NK-92 (cell line): Measurements from ENCODE around the gene TFR2.

Source experiments
- DNase-seq: peaks from one replicate; lab custom pipeline; 2025; ENCODE audit not compliant: unreplicated experiment; lab: John Stamatoyannopoulos, UW

TFR2 gene

DNA sequence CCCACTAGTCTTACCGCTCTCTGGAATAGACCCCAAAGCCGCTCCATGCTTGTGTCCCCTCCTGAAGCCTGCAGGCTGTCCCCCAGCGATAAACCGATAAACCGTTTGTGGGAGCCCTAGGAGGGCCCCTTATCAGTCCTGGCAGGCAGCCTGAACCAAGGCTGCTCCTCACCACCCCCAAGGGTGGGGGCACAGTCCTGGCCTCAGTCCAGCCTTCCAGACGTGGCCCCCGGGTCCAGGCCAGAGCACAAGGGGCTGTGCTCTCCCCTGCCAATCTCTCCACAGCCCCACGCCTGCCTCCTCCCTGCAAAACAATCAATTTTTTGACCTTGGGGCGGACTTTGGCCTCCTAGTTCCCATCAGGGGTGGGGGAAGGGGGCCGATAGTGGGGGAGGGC, at the start of gene TFR2:
Gene TFR2, minus strand, starts transcription at position 90 of the 397 bp plus-strand sequence. Its CDS starts 43 bp downstream, at position 47.
- no peak for DNase-seq

DNA sequence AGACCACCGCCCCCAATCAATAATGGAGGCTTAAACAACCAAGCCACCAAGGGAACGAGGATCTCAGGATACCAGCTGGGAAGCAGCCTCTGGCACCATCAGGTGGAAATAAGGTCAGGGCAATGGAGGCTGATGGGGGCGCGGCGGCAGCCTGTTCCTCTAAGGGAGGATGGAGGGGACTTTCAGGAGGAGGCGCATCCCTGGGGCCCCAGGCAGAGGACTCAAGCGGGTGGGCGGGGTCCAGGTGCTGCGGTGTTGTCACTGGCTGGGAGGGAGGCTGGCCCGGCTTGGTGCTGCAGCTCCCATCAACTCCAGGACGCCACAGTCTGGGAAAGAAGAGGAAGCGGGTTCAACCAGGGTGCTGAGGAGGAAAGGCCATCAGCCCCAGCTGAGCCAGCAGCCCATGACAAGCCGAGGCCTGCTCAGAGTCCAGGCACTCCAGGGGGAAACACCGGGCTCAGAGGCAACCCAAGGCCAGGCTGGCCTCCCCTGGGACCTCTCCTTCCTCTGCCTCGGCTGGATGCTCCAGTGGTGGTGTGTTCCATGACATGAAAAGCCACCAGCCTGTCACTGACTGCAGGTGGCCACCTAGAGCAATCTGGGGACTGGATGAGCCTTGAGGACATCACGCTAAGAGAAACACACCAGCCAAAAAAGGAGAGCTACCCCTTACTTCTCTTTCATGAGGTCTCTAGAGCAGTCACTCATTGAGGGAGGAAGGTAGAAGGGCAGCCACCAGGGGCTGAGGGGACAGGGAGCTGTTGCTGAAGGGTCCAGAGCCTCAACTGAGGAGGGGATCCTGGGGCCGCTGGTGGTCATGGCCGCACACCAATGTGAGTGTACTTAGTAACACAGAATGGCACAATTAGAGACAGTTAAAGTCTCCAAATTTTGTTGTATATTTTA, 48.1 kb upstream of the TFR2 start:
- no peak for DNase-seq

DNA sequence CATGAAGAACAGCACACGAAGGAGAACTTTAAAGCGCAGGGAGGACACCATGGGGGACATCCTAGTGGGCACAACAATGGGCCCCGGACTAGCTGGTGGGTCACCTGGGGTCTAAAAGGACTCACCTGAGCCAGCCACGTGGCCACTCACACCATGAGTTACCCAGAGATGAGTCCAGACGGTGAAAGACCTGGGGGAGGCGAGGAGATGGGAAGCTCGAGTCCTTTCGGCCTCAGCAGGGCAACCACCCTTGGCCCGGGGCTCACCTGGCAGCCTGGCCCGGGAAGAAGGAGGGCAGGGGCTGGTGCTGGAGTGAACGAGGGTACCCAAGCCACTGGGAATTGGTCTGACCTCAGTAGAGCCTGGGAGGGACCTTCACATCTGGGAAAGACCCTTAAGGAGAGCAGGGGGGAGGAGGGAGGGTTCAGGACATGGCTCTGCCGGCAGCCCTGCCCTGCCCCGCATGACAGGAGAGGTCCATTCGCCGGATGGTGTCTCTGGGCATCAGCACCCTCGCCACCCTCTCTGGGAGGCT, 47.0 kb upstream of the TFR2 start:
- DNase-seq, result no peak

DNA sequence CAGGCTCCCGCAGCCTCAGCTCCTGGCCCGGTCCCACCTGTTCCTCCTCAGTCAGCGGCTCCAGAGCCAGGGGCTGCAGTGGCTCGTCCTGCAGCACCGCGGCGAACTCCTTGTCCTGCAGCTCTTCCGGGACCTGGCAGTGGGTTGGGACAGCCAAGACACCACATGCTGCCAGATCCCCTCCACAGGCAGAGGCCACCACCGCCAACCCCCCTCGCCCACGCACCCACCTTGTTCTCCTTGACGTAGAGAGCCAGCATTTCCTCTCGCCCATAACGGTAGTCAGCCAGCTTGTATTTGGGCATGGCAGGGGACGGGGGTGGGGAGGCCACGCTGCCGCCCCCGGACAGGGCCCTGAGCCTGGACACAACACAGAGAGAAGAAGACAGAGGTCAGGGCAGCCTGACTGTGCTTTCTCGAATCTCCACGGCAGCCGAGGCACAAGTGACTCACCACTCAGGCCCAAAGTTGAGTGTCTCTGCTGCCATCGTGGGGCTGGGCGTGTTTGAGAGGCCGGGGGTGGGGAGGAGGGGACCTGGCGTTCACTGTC, 46.5 kb upstream of the TFR2 start:
- no peak for DNase-seq

DNA sequence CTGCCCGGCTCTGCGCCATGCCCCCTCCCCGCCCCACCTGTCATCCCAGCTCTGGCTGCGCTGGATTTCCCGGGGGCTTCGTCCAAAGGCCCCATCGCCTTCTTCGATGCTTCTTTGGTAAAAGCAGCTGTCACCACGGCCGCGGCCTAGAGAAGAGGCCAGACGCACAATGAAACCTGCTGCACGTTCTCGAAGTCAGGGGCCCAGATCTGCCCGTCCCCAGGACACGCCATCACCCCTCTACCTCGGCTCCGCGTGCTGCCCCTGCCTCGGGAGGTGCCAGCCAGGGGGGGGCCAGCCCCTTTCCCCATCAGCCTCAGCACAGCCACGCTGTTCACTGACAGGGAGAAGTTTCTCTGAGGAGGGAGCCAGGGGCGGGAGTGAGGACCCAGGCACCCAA, 45.9 kb upstream of the TFR2 start:
- DNase-seq, result no peak

DNA sequence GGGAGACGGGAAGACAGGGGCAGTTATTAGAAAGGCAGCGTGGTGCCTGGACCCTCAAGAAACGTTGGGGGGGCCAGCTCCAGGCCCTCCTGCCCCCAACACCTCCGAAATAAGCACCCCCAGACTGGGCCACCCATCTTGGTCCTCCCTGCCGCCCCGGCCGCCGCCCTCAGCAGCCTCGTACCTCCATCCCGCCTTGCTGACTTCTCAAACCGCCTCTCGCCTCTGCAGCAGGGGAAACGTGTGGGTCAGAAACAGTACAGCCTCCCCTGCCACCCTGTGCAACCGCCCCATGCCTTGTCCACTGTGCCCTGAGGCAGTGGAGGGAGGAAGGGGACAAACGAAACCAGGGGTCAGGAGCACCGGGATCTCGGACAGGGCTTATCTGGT, 45.5 kb upstream of the TFR2 start:
- DNase-seq, result no peak

DNA sequence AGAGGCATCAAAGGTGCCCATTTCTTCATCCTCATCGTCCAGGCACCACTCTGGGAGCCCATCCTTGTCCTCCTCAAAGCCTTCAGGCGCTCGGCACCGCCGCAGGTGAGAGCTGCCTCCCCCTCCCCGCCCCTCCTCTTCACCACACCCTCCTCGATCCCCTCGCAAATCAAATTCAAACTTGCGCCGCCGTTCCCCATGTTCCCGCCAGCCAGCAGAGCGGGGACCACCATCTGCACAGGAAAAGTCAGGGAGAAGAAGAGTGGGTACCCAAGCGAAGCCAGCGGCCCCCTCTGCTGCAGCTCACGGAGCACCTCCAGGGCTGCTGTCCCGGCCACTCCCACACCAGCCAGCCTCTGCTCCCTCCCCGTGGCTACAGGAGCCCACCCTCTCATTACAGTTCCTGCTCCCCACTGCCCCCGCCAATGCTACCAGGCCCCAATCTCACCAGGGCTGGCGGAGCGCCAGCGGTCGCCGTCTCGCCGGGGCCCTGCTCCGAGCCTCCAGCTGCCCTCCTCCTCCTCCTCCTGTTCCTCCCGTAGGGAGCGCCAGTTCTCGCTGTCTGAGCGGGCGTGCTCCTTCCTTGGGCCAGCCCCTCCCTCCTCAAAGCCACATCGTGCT, 45.0 kb upstream of the TFR2 start:
- DNase-seq, result no peak

DNA sequence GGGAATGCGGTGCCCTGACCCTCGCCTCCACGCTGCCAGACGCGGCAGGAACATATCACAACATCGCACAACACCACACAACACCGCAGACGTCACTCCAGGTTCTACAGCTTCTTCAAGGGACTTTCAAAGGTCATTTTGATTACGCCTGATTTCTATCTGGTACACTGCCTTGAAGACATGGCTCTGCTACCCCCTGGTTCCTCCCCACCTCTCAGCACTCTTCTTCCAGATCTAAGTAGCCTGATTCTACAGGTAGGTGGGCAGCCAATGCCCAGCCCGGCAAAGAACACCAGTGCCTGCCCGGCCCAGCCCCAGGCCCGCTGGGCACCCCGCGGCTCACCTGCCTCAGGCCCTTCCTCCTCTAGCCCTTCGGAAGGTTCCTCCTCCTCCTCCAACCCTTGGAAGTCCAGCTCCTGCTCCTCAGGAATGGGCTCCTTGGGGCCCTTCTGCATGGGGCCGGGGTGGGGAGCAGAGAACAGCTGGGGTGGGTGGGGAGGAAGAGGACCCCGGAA, 44.3 kb upstream of the TFR2 start:
- DNase-seq, result no peak

DNA sequence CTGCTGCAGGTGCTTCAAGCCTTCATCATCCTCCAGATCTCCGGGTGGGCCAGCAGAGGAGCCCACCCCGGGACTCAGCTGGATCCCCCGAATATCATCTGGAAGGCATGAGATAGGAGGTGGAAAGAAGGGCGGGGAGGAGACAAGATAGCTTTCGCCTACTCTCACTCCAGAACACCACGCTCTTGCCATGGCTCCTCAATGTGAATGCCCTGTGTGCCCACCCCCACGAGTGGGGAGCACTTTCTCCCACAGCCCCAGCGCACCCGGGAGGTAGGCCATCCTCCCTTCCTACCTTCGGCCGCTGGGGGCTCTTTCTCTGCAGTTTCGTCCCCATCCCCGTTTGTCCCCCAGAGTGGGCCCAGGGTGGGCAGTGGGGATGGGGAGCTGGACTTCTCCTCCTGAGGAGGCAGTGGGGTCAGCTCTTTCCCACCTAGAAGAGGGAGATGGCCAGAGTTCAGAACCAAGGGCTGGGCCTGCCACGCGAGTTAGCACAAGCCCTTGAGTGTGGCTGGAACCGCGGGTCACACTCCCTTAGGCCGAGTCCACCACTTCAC, 43.8 kb upstream of the TFR2 start:
- no peak for DNase-seq

DNA sequence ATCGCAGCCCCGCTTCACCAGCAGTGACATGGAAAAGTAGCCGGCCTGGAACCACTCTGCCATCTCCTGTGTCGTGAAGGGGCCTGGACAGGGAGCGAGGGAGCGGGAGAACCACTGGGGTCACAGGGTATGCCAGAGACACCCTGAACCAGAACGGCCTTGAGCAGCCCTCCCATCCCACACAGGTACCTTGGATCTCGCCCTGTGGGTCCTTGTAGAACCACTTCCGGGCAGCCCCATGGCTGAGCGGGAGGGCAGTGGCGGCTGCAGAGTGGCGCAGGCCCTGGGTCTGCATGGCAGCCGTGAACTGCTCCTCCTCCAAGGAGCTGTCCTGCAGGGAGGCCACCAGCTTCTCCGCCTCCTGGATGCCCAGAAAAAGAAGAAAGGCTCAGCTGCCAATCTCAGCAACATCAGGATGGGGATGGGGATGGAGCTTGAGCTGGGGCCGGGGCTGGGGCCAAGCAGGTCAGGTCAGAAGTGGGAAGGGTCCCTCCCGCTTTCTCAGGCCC, 43.2 kb upstream of the TFR2 start:
- DNase-seq, result no peak

DNA sequence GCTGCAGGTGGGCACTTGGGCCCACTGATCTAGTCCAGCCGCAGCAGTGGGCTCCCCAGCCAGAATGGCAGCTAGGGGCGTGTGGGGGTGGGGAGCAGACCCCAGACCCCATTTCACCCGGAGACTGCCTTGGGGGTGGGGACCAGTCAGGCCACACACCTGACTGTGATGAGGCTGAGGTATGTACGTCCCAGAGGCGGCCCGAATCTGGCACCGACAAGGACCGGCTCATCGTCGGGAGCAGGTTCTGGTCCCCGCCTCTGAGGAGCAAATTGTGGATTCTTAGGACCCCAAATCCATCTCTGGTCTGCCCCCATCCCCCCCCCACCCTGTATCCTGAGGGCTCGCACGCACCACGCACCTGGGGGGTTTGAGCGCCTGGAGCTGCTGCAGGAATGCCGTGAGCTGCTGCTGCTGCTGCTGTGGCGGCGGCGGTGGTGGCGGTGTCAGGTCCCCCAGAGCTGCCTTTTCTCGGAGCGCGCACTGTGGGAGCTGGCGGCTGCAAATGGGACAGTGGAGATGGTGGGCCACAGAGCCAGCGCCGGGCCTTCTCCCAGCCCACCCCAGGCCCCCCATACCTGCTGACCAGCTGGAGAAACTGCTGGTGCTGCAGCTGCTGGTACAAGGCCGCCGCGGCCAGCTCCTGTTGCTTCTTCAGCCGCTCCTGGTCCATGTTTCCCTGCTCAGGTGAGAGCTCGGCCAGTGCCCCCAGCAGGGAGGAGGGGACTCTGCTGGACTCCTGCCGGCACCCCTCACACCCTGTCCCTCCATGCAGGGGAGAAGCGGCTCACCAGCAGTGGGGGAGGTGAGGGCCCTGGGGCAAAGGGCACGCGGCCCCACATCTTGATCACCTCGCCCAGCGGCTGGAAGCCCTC, 42.5 kb upstream of the TFR2 start:
- no peak for DNase-seq

DNA sequence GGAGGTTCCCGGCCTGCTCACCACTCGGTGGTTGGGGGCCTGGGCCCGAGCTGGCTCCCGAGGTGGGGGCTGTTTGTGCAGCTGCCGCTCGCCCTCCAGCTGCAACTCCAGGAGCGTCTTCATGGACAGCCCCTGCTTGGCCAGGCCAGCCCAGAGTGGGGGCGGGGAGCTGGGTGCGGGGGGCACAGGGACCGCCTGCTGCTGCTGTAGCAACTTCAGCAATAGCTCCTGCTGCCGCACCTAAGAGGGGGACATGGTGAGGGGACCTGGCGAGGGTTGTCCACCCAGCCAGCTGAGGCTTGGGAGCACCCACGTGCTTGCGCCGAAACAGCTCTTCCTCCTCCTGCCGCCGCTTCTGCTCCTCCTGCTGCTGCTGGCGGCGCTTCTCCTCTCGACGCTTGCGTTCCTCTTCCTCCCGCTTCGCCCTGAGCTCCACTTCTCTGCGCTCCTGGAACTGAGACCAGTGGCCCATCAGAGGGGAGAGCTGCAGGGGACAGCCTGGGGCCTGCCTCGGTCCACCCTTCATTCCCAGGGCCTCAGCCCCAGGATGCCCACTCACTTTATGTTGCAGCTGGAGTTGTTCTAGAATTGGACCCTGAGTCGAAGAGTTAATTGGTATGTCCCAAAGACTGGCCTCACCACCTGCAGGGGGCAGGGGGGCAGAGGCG, 41.8 kb upstream of the TFR2 start:
- DNase-seq, result no peak

DNA sequence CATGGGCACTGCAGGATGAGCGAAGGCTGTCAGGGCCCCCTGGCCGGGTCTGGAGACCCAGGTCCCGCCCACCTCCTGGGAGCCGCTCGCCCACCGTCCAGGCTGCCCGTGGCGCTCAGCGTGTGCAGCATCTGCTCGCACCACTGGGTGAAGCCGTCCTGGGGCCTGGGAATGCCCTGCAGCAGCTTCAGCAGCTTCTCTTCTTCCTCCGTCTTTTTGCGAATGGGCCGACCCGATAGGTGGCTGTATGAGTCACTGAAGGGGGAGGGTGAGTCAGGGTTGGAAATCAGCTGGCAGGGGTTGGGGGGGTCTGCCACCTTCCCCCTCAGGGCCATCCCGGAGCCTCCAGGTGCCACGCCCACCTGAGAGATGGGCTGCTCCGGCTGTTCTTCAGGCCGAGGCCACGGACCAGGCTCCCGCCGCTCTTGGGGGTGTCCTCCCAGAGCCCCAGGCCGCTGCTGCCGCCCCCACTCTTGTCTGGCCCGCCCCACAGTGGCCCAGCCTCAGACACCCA, 40.9 kb upstream of the TFR2 start:
- no peak for DNase-seq

DNA sequence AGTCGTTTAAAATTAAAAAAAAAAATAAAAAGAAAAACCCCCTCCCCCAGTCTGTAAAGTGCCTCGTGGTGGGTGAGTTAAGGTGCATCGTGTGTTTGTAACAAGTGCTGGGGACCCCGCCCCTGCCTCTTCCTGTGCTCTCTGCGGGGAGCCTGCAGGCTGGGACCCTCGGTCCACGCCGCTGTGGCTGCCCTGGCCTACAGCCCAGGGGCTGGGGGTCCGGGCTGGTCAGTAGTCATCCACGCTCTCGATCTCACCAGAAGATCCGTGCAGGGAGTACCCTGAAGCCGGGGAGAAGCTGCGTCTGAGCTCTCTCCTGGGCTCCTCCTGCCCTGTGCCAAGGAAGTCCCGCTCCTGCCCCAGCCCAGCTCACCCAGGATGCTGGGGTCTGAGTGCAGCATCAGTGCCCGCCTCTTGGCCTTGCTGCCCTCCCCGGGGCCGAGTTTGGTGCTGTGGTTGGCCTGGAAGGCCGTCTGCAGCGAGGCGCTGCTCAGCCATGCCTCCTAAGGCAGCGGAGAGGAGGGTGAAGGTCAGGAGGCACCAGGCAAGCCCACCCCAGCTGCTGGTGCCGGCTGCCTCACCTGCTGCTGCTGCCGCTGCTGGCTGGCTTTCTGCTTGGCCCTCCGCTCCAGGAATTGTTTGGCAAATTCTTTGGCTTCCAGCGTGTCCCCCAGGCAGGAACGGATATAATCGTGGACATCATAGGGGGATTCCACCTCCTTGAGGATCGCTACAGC, 40.3 kb upstream of the TFR2 start:
- DNase-seq, result no peak

DNA sequence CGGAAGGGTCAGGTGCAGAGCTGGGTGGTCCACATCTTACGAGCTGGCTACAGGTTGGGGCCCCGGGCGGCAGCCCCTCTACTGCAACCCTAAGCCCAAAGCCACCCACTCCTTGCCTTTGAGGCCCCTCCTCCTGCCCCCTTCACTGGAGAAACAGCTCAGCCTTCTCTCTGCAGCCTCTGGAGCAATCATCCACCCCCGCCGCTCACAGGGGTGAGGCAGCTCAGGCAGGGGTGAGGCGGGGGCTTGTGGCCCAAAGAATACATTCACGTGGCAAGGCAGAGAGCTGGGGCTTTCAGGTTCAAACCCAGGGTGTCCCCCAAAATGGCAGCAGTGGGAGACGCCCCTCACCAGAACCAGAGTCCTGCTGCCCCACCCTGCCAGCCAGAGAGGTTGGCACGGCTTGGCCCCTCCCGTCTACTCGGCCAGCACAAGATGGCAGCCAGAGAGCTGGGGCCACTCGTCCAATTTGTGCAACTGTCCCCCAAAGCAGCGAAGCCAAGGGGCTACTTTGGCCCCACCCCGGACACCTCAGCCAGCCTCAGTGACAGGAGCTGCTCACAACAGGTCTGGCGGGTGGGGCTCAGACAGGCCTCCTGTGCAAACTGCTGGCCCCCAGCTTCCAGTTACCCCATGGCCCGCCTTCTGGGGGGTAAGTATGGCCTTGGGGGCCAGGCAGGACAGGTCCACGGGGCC, 39.4 kb upstream of the TFR2 start:
- no peak for DNase-seq

DNA sequence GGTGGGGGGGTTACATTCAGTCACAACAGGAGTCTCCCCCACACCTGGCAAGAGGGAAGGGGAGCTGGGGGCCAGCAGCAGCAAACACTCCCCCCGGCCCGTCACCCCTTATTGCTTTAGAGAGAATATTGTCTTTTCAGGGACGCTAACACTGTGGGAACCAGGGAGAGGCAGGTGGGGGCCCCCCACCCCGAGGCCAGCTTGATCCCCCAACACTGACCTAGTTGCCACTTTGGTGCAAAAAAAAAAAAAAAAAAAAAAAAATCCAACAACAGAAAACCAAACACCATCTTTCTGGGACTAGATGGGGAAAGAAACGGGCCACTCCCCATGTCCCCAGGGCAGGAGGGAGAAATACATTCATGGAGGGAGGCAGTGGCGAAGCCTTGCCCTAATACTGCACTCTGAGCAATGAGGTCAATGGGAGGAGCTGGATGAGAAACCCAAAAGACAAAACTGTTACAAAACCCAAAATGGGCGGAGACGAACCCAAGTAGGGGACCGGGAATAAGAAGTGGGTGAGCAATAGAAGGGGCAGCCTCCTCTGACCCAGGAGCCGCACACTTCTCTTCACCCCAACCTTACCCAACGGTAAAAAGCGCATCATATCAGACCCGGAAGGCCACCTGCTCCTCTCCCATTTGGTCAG, 38.7 kb upstream of the TFR2 start:
- no peak for DNase-seq

DNA sequence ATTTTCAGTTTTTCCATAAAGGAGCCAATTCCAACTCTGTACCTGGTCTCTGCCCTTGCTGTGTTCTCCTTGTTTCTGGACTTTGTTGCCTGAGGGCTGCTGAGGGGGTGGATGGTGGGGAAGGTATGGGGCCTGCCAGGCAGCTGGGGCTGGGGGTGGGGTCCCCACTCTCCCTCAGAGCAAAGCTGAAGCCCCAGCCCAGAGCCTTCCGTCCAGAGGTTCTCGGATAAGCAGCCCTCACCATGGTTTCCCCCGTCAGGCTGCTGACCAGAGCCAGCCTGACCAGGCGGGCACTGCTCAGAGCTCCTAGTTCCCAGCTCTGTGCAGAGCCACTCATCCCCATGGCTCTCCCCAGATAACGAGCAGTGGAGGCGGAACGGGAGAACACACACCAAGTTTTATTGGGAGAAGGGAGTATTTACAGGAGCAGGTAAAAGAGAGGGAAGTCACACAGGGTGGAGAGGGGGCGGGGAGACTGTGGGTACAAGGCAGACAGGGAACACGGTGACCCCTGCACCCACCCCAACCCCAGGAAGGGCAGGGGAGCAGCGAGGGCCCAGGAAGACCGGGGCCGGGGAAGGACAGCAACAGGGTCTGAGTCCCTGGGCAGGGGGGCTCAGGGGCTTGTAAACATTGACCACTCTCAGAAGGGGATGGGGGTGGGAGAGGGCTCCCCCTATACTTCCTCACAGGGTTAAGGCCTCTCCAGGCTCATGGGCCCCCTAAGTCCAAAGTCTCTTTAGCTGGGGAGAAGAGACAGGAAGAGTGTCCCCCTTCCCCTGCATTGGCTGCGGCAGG, 38.0 kb upstream of the TFR2 start:
- no peak for DNase-seq
